Osteoblast (primary cell): ENCODE measurements around the gene SCUBE1. TPM values are rescaled to one million over a fixed set of nuclear protein-coding genes. Genes with fewer than 3 reads are reported as not detected.

Source experiments
- DNase-seq: peaks from one replicate; pipeline ENCODE4 v3.0.0; 2011; ENCODE audit warnings: low spot score, mixed read lengths; ENCODE audit not compliant: insufficient read length; ENCODE audit errors: missing footprints
- H2AFZ ChIP-seq: 2 replicates; pipeline ENCODE4 v1.6.0; 2011; ENCODE audit warnings: mild to moderate bottlenecking, low read length
- H3K27ac ChIP-seq: 2 replicates; pipeline ENCODE4 v1.5.1; 2011; ENCODE audit warnings: mild to moderate bottlenecking, low read depth, low read length, moderate library complexity
- H3K27me3 ChIP-seq: 2 replicates; pipeline ENCODE4 v1.6.0; 2012; ENCODE audit warnings: mild to moderate bottlenecking, control low read depth, inconsistent platforms, low read length, moderate library complexity; ENCODE audit not compliant: insufficient read depth
- H3K36me3 ChIP-seq: 2 replicates; pipeline ENCODE4 v1.5.1; 2011; ENCODE audit warnings: mild to moderate bottlenecking, low read length, control low read depth, moderate library complexity; ENCODE audit not compliant: insufficient read depth
- H3K4me1 ChIP-seq: 2 replicates; pipeline ENCODE4 v1.5.1; 2011; ENCODE audit warnings: mild to moderate bottlenecking, low read length, control low read depth, moderate library complexity; ENCODE audit not compliant: insufficient read depth
- H3K4me2 ChIP-seq: 2 replicates; pipeline ENCODE4 v1.6.0; 2011; ENCODE audit warnings: mild to moderate bottlenecking, low read length; ENCODE audit not compliant: insufficient read depth
- H3K4me3 ChIP-seq: fragments of 200-600 bp; sonication (generic); 3 replicates; pipeline ENCODE4 v1.5.1; 2012; ENCODE audit warnings: mild to moderate bottlenecking, low read length, inconsistent platforms; ENCODE audit not compliant: insufficient read depth
- H3K79me2 ChIP-seq: 2 replicates; pipeline ENCODE4 v1.6.0; 2012; ENCODE audit warnings: mild to moderate bottlenecking, low read length, control low read depth, inconsistent platforms; ENCODE audit not compliant: insufficient read depth
- H3K9me3 ChIP-seq: 2 replicates; pipeline ENCODE4 v1.5.1; 2011; ENCODE audit warnings: low read depth, low read length, control low read depth
- H4K20me1 ChIP-seq: 2 replicates; pipeline ENCODE4 v1.6.0; 2012; ENCODE audit warnings: mild to moderate bottlenecking, low read length, control low read depth; ENCODE audit not compliant: insufficient read depth
- CTCF ChIP-seq: IDR thresholded peaks from 2 replicates; pipeline ENCODE4 v1.5.1; 2011; ENCODE audit warnings: mild to moderate bottlenecking, low read depth, low read length, moderate library complexity; ENCODE audit errors: extremely low read depth
- total RNA-seq: library from RNA; depleted of rRNA; stranded (reverse); fragments of >200 nt; gene quantifications from 2 replicates; pipeline ENCODE4 v1.2.3, GENCODE V29; 2012

Gene SCUBE1
- total RNA-seq, 1 donor: 2.2 TPM

GRCh38 chr22:43213051-43213450, 130.1 kb downstream of the SCUBE1 start:
- H3K27me3 ChIP-seq: no peaks in the 10 kb centered on the region
- H3K4me3 ChIP-seq: no peak overlapping the region
- no peak overlapping the region for H3K4me2 ChIP-seq
- no peaks in the 10 kb centered on the region for H3K36me3 ChIP-seq
- H4K20me1 ChIP-seq: no peaks in the 10 kb centered on the region
- no peaks in the 10 kb centered on the region for H3K9me3 ChIP-seq
- TF ChIP-seq CTCF: no peak
- no peak for DNase-seq
- no peaks in the 10 kb centered on the region for H3K4me1 ChIP-seq
- H3K27ac ChIP-seq: no peak overlapping the region
- no peak overlapping the region for H2AFZ ChIP-seq
- H3K79me2 ChIP-seq: no peaks in the 10 kb centered on the region

GRCh38 chr22:43212434-43212952, 130.7 kb downstream of the SCUBE1 start:
- Histone ChIP-seq H3K36me3 (no peaks in the 10 kb centered on the region), H3K4me1 (no peaks in the 10 kb centered on the region), H3K79me2 (no peaks in the 10 kb centered on the region), H3K4me3 (no peak overlapping the region), H2AFZ (no peak overlapping the region), H3K4me2 (no peak overlapping the region), H3K27ac (no peak overlapping the region), H3K27me3 (no peaks in the 10 kb centered on the region), H4K20me1 (no peaks in the 10 kb centered on the region), H3K9me3 (no peaks in the 10 kb centered on the region)
- no peak for DNase-seq
- no peak for TF ChIP-seq CTCF

DNA sequence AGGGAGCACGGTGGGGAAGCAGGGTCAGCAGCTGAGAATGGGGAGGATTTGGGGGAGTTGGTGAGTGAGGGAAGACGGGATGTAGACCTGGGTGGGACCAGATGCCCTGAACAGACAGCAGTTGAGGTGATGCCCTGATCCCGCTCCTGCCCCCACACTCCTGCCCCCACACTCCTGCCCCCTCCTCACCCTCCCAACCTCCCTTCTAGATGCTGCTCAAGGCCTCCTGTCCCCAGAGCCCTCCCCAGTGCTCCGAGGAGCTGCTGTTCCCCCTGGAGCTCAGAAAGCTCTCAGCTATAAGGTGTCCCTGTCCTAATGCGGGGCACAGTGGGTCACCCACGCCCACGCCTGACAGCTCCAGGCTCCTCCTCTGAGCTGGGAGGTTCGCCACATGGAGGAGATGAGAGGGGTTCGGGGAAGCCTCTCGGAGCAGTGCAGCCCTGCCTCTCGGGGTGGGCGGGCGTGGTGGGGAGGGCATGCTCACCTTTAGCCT, 131.2 kb downstream of the SCUBE1 start:
- Histone ChIP-seq H3K27ac (no peak overlapping the region), H3K79me2 (no peaks in the 10 kb centered on the region), H3K27me3 (no peaks in the 10 kb centered on the region), H4K20me1 (no peaks in the 10 kb centered on the region), H3K4me2 (no peak overlapping the region), H3K36me3 (no peaks in the 10 kb centered on the region), H3K4me3 (no peak overlapping the region), H2AFZ (no peak overlapping the region), H3K4me1 (no peaks in the 10 kb centered on the region), H3K9me3 (no peaks in the 10 kb centered on the region)
- peak; percentile 81 for DNase-seq
- no peak for TF ChIP-seq CTCF

DNA sequence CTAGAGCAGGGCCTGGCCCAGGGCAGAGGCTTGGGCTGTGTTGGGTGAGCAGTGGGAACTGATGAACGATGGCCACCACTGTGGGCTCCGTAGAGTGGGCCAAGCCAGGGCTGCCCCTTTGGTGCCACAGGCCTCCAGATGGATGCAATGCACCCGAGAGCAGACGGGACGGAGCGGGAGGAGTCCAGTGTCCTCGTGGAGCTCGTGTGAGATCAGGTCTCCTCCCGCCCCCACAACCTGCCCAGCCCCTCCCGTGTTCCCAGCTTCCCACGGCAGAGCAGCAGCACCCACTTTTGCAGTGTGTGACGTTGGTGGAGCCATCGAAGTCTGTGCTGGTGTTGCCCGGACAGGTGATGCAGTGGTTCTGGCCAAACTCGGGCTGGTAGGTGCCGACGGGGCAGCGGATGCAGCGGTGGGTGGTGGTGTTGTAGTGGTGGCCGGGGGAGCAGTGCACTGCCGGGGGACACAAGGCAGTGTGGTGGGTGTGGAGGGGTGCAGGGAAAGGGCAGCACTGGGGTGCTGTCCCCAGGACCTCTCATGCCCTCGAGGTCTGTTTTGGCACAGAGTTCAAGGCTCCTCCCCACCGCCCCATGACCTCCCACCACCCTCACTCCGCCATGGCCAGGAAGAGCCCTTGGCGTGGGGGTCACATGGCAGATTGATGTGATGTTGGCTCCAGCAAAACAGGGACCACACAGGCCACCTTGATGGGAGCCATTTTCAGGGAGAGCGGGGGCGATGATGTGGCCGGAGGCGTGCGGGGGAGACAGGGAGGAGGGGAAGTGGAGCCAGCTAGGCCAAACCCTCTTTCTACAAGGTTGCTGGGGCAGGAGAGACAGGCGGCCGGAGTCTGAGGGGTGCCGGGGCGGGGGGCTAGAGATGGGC, 132.3 kb downstream of the SCUBE1 start:
- peak; percentile 62 for DNase-seq
- Histone ChIP-seq H3K4me3 (no peak overlapping the region), H4K20me1 (no peaks in the 10 kb centered on the region), H3K36me3 (no peaks in the 10 kb centered on the region), H2AFZ (no peak overlapping the region), H3K9me3 (no peaks in the 10 kb centered on the region), H3K79me2 (no peaks in the 10 kb centered on the region), H3K4me1 (no peaks in the 10 kb centered on the region), H3K27ac (no peak overlapping the region), H3K4me2 (no peak overlapping the region), H3K27me3 (no peaks in the 10 kb centered on the region)
- TF ChIP-seq CTCF: no peak
